IPS DF 4.7 (cell line): ENCODE results near the gene NLRP5.

ENCODE experiments used
- DNase-seq: peaks from one replicate; pipeline ENCODE4 v3.0.0-alpha.2; 2013; ENCODE audit warnings: low spot score; ENCODE audit errors: extremely low read depth

Gene NLRP5

DNA sequence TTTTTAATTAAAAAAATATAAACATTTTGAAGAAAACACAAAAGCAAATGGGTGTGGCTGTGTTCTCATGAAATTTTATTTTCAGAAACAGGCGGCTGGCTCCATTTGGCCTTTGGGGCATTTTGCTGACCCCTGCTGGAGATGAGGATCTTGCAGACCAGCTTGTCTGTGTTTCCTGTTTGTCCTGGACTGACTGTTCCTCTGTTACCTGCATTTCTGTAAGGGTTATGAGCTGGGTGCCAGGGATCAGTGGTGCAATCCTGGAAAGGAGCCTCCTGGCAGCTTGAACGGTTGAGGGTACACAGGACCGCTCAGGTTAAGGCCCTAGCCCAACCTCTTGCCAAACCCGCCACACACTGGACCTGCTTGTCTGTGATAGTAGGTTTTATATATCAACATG, 84.6 kb downstream of the NLRP5 start:
- DNase-seq = no peak

DNA sequence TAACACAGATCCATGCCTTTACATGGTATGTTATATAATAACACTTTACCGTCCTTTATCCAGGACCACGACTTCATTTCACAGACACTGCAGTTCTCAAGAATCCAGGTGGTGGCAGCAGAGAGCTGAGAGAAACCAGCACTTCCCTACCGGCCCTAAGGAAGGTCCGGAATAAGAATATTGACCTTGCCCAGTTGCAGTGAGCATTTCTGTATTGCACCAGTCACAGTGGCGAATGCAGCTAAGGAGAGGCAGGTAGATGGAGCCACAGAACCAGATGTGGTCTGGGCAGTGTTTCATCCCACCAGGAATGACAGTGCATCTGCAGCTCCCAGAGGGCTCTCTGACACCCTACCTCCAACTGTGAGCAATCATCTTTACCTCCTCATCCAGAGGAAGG, 89.9 kb downstream of the NLRP5 start:
- no peak for DNase-seq

DNA sequence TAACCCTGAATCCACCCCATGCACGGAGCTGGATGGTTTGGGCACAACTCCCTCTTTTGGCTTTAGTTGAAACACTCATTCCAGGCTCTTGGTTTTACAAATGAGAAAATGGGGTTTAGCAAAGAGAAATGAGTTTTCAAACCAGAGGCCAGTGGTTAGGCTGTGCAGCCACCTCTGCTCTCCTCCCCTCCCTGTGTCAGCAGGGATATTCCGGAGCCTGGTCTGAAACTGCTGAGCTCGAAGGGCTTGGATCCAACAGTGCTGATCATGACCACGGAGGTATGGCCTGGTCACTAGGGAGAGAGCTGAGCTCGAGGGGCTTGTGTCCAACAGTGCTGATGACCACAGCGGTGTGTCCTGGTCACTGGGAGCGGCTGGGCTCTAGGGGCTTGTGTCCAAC, 93.0 kb downstream of the NLRP5 start:
- no peak for DNase-seq

DNA sequence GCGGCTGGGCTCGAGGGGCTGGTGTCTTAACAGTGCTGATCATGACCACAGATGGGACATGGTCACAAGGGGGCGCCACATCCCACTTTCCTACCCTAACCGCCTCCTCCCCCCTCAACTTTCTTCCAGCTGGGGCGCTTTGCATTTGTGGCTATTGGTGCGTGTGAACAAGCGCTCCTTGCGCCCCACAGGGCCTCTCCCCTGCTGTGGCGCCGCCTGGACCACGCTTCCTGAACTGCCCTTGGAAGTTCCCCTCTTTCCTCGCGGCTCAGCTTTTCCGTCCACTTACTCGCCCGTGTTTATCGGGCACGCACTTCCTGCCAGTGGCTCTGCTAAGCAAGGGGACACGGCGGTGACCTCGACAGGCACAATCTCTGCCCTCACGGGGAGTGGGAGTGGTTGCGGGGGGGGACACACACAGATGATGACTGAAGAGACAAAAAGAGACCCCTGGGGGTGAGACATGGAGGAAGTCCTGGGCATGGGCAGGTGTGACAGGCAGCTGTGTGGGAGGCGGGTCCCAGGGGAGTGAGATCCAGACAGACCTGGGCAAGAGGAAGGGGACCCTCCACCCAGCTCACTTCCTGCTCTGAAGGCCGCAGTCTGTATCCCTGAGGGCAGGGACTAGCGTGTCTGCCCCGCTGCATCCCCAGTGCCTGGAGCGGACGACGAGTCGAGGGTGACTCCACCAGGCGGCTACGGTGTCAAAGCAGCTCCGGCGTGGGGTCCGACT, 94.3 kb downstream of the NLRP5 start:
- DNase-seq = no peak

GRCh38 chr19:56083668-56084067, 97.1 kb downstream of the NLRP5 start:
- DNase-seq = no peak

DNA sequence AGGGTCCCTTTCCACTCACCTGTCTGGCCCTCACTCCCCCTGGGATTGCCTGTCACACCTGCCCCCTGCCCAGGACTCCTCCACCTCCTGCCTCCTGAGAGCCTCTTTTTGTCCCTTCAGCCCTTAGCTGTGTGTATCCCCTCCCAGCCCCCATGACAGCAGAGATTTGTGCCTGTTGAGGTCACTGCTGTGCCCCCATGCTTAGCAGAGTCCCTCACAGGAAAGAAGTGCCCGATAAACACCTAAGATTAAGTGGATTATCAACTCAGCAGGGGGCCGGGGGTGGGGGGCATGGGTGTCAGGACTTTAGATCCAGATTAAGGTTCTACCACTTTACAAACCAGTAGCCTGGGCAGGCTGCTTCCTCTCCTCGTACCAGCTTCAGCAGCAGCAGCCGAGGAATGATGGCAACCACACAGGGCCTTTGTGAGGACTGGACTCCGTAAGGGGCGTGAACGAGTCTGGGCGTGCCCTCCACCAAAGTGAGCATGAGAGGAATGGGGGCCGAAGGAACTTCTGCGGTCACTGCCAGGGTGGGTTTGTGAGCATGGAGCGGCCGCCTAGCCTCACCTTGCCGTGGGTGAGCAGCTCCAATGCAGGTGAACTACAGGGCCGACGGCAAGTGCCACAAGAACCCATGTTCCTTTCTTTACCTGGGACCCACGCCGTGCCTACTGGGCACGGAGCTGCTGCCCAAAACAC, 98.4 kb downstream of the NLRP5 start:
- DNase-seq = no peak

DNA sequence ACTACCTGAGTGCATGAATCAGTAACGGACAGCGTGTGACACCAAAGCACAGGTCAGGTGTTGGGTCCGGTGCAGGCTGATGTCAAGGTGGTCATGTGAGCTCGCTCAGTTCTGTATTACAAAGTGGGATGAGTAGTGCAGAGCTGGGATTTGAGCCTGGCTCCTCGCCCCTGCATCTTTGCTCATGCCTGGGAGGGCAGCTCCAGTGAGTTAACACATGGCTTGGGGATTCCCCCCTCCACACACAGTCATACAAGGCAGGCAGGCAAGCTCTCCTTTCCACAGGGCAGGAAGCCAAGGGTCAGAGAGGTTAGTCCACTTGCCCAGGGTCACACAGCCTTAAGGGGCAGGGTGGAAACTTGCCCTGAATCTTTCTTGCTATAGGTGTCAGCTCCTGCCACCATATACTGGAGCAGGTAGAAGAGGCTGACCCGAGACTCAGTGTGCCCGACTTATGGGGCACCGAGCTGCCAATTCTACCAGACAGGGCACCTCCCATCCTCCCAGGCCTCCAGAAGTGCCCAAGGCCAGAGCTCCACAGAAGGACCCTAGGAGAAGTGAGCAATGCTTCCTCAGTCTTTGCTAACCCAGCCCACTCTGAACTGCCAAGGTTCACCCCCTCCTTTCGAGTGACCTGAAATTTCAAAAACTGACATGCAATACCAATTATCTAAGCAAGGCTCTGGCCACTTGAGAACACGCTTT, 99.1 kb downstream of the NLRP5 start:
- DNase-seq = no peak

DNA sequence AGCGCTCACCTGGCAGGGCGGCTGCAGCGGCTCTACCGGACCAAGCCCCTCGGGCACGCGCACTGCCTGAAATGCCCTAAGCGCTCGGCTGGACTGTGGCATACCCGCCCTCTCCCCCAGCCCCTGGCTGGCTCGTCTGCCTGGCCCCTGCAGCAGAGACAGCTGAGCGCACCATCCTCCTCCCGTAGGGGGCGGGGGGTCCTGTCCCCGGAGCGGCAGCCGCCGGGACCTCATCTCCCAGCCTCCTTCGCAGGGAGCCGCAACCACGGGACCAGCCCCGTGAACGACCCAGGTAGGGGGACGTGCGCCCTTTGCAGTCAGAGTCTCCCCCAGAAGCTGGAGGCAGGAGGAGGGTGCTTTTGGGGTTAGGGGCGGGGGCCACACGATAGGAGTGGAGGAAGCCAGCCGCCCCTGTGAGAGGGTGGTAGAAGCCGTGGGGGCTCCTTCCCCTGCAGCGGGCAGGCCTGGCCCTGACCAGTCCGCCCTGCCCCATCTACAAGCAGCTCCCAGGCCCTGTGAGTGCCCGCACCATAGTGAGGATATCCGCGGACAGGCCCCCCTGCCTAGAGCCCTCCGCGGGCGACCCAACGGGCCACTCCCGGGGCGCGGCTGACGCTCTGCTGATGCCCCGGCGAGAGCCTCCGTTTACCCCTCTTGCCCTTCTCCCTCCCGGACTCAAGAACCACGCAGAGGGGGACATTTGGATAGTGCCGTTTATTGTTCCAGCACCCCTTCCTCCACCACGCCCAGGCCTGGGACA, 100.3 kb downstream of the NLRP5 start:
- DNase-seq = no peak

DNA sequence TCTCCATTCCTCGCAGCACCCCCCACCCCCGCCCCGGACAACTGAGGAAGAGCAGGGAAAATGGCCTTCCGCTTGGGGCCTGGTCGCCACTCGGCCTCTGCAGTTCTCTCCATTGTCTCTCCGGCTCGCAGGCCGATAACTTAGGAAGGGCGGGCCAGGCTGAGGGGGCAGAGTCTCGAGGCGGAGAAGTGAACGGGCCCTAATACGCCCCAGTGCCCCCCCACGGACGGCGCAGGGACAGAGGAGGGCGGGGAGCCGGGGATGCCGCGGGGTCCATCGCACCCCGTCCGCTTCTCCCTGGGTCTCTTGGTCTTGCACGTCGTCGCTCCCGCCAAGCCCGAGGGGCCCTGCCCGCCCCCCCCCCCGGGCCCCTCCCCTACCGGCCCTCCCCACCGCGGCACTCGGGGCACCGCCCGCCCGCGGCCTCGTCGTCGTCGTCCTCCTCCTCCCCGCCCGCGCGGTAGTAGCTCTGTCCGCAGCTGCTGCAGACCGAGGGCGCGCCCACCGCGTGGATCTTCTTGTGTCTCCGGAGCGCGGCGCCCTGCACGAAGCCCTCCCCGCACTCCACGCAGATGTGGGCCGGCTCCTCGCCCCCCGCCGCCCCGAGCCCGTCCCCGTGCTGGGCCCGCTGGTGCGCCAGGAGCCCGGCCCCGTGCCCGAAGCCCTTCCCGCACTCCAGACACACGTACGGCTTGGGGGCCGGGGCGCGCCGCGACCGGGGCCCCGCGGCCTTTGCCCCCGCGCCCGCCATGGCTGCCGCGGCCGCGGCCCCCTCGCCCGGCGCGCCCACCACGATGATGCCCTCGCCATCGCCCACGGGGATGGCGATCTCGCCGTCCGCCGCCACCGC, 101.3 kb downstream of the NLRP5 start:
- DNase-seq = no peak

DNA sequence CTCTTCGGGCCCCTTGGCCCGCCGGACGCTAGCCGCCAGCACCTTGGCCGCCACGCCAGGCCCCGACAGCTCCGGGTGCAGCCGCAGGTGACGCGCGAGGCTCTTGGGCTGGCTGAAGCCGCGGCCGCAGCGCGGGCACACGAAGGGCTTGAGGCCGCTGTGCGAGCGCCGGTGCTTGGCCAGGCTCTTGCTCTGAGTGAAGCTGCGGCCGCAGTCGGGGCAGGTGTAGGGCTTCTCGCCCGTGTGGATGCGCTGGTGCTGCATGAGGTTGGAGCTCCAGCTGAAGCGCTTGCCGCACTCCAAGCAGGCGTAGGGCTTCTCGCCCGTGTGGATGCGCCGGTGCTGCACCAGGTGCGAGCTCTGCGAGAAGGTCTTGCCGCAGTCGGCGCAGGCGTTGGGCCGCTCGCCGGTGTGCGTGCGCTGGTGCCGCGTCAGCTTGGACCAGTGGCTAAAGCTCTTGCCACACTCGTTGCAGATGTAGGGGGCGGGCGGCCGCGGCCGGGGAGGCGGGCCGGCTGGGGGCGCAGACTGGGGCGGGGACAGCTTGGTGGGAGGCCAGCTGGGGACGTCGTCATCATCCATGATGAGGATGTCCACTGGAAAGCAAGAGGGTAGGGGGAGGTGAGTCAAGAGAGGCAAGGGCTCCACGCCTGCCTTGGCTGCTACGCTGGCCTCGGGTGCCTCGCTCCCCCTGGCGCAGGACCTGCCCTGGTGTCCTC, 102.1 kb downstream of the NLRP5 start:
- DNase-seq = no peak

- no peak for DNase-seq
Observed at GRCh38 chr19:56089344-56089743, 102.8 kb downstream of the NLRP5 start.

GRCh38 chr19:56091066-56091490, 104.5 kb downstream of the NLRP5 start:
- no peak for DNase-seq

- DNase-seq = no peak
Observed at GRCh38 chr19:56091751-56092546, 105.4 kb downstream of the NLRP5 start.

- no peak for DNase-seq
Observed at GRCh38 chr19:56092685-56093631, 106.4 kb downstream of the NLRP5 start.

- DNase-seq = no peak
Observed at GRCh38 chr19:56094449-56094848, 107.9 kb downstream of the NLRP5 start.

- no peak for DNase-seq
Observed at GRCh38 chr19:56096665-56097064, 110.1 kb downstream of the NLRP5 start.

DNA sequence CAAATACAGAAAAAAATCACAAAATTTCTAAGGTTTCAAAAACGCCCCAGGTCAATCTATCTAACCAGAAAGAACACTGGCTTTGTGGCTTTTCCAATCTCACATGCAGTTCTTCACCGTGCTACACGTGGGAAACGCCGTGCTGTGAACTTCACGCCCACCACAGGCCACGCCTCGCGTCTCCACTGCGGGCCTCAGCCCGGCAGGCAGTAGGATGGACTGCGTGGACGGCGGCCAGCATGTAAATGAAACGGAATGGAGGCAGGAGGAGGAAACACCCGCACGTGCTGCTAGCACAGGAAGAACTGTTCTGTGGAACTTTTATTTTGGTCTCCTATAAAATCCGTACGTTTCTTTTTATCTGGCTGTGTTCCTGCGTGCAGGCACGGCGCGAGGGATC, 110.7 kb downstream of the NLRP5 start:
- no peak for DNase-seq

DNA sequence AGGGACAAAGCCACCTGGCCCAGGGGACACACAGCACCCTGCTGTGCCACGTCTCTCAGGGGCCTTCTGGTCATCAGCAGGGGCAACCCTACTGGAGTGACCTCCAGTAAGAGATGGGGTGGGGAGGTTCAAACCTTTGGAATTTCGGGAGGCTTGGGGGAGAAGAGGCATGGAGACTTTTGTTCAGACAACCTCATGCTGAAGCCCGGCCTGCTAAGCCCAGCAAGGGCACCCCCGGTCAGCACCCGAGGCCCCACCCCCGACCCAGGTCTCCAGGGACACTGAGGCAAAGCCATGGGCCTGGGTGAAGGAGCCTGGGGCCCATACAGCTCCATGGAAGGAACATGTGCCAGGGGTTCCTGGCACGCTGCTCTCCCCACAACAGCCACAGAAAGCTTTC, 111.2 kb downstream of the NLRP5 start:
- DNase-seq = no peak
